BJ (cell line): ENCODE data around the gene ENTPD7. TPM values are rescaled to one million over a fixed set of nuclear protein-coding genes. Genes with fewer than 3 reads are reported as not detected.
A peak's percentile ranks its signal among the peaks of the same experiment; 100 is the strongest.

Experiments used
- CTCF ChIA-PET: fragments of 350-600 bp; formaldehyde crosslinking; extraction: SDS; loops from one replicate; lab custom pipeline; 2021; ENCODE audit warnings: antibody characterized with exemption, inconsistent platforms; lab: Yijun Ruan, JAX
- POLR2A ChIA-PET: fragments of 300-600 bp; sonication (Branson Sonifier 250); formaldehyde crosslinking; extraction: SDS; loops from one replicate; lab custom pipeline; 2021; ENCODE audit warnings: antibody characterized with exemption; lab: Charles Lee
- DNase-seq: peaks from one replicate; pipeline ENCODE4 v3.0.0-alpha.2; 2011; ENCODE audit warnings: low read depth
- H3K27me3 ChIP-seq: 2 replicates; pipeline ENCODE4 v1.6.0; 2011; ENCODE audit warnings: low read length; ENCODE audit not compliant: control insufficient read depth, insufficient read depth
- H3K36me3 ChIP-seq: 2 replicates; pipeline ENCODE4 v1.5.1; 2011; ENCODE audit warnings: low read length; ENCODE audit not compliant: control insufficient read depth, insufficient read depth
- H3K4me3 ChIP-seq: 2 replicates; pipeline ENCODE4 v1.5.1; 2011; ENCODE audit warnings: low read depth, mild to moderate bottlenecking, control low read depth, low read length
- polyA plus RNA-seq: library from polyadenylated mRNA; depleted of rRNA; stranded (reverse); fragments of >200 nt; gene quantifications from 2 replicates; pipeline ENCODE4 v1.2.3, GENCODE V29; 2011
- TF ChIP-seq, protein P1 (sequence below): IDR thresholded peaks from 2 replicates; pipeline ENCODE4 v1.5.1; 2011; ENCODE audit warnings: low read depth, mild to moderate bottlenecking, control low read depth, inconsistent platforms, low read length, moderate library complexity; ENCODE audit not compliant: insufficient read depth

ENTPD7 gene
- polyA plus RNA-seq, 1 experiment, result 13.6 TPM

GRCh38 chr10:99682752-99683151 lies 23.4 kb downstream of the ENTPD7 start:
- CTCF ChIA-PET, result no interaction called here
- Histone ChIP-seq H3K27me3 (no peaks in the 10 kb centered on the region), H3K36me3 (peaks cover 4% of the 10 kb centered on the region), H3K4me3 (no peak overlapping the region)
- DNase-seq, result no peak
- POLR2A ChIA-PET, result no interaction called here
- TF ChIP-seq, protein P1, sequence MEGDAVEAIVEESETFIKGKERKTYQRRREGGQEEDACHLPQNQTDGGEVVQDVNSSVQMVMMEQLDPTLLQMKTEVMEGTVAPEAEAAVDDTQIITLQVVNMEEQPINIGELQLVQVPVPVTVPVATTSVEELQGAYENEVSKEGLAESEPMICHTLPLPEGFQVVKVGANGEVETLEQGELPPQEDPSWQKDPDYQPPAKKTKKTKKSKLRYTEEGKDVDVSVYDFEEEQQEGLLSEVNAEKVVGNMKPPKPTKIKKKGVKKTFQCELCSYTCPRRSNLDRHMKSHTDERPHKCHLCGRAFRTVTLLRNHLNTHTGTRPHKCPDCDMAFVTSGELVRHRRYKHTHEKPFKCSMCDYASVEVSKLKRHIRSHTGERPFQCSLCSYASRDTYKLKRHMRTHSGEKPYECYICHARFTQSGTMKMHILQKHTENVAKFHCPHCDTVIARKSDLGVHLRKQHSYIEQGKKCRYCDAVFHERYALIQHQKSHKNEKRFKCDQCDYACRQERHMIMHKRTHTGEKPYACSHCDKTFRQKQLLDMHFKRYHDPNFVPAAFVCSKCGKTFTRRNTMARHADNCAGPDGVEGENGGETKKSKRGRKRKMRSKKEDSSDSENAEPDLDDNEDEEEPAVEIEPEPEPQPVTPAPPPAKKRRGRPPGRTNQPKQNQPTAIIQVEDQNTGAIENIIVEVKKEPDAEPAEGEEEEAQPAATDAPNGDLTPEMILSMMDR, result no peak

GRCh38 chr10:99685597-99685967 lies 26.3 kb downstream of the ENTPD7 start:
- Histone ChIP-seq H3K36me3 (peaks cover 2% of the 10 kb centered on the region), H3K27me3 (no peaks in the 10 kb centered on the region), H3K4me3 (no peak overlapping the region)
- TF ChIP-seq, protein P1, result no peak
- CTCF ChIA-PET, result no interaction called here
- POLR2A ChIA-PET, result no interaction called here
- no peak for DNase-seq

DNA sequence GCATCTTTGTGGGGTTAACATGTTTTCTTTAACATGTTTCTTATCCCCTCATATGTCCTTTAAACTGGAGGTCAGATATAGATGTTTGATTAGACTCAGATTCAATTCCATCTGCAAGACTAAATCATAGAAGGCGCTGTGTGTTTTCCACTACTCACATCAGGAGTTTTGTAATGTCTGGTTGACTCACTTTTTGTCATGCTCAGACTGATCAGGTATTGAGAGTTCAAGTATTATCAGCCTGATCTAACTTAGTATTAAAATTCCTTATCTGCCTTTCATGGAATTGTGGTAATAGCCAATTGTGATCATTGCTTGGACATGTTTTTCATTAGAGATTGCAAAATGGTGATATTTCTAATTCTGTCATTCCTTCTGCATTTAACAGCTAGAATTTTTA lies 30.2 kb downstream of the ENTPD7 start:
- Histone ChIP-seq H3K36me3 (peaks cover 9% of the 10 kb centered on the region; the same call in 1 of the 2 replicates), H3K4me3 (no peak overlapping the region), H3K27me3 (no peaks in the 10 kb centered on the region)
- CTCF ChIA-PET, result no interaction called here
- POLR2A ChIA-PET, result interaction anchor here (0.6 kb wide), 1 partner anchor 30 kb away, joined by 3 read pairs; the partner anchor contains the start of gene ENTPD7
- DNase-seq, result peak; percentile 16
- TF ChIP-seq, protein P1, result no peak

DNA sequence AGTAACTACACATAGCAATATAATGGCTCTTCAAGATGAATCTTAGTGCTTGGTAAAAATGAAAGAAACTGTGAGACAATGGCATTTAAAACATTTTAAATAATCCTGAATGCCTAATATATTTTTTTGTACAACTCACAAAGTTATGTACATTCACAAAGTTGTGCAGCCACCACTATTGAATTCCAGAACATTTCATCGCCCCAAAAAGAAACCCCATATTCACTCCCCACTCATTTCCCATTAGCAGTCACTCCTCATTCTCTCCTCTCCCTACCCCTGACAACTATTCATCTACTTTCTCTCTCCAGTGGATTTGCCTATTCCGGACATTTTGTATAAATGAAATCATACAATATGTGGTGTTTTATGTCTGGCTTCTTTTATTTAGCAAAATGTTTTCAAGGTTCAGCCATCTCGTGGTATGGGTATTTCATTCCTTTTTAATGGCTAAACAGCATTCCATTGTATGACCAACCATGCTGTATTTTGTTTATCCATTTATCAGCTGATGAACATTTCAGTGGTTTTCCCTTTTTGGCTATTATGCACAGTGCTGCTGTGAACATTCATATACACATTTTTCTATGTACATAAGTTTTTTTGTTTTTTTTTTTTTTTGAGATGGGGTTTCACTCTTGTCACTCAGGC lies 34.7 kb downstream of the ENTPD7 start:
- POLR2A ChIA-PET, result interaction anchor here (0.7 kb wide), 2 partner anchors 37 to 71 kb away, joined by 3 to 12 read pairs; no protein-coding TSS in a partner anchor
- peak; percentile 91 for DNase-seq
- H3K4me3 ChIP-seq, result no peak overlapping the region
- TF ChIP-seq, protein P1, result no peak
- H3K36me3 ChIP-seq, result peaks cover 18% of the 10 kb centered on the region
- no peaks in the 10 kb centered on the region for H3K27me3 ChIP-seq
- CTCF ChIA-PET, result no interaction called here

- no peaks in the 10 kb centered on the region for H3K27me3 ChIP-seq
- H3K4me3 ChIP-seq, result no peak overlapping the region
- ChIA-PET CTCF (no interaction called here), POLR2A (interaction anchor here (0.6 kb wide), 1 partner anchor 14 kb away, joined by 3 read pairs; no protein-coding TSS in a partner anchor)
- TF ChIP-seq, protein P1, result no peak
- DNase-seq, result no peak
- H3K36me3 ChIP-seq, result peaks cover 21% of the 10 kb centered on the region
Measured at GRCh38 chr10:99695761-99696160, 36.5 kb downstream of the ENTPD7 start.
